GM18858 (cell line): ENCODE results near the gene R3HDML.
"Not testable (repeated sequence)": the region's sequence is repeated elsewhere in the genome, so short reads cannot be mapped to it uniquely, and the experiment has no call there.

Source experiments
- ATAC-seq: cut with Tn5 transposase; IDR thresholded peaks from one replicate; pipeline ENCODE4 v1.9.1; 2021; ENCODE audit not compliant: unreplicated experiment

The R3HDML gene

GRCh38 chr20:44336725-44337380 is at the start of gene R3HDML:
TSS of gene R3HDML (plus strand) at chr20:44337043. CDS start at chr20:44337158, 115 bp downstream.
- ATAC-seq: no peak

GRCh38 chr20:44287272-44288097 is 49.4 kb upstream of the R3HDML start:
- no peak for ATAC-seq

- ATAC-seq: no peak
Measured at GRCh38 chr20:44288252-44288651, 48.6 kb upstream of the R3HDML start.

- ATAC-seq: no peak
Measured at GRCh38 chr20:44291754-44292153, 45.1 kb upstream of the R3HDML start.

- ATAC-seq: no peak
Measured at GRCh38 chr20:44296011-44296410, 40.8 kb upstream of the R3HDML start.

GRCh38 chr20:44297721-44298120 is 39.1 kb upstream of the R3HDML start:
- ATAC-seq: no peak

- not testable (repeated sequence) for ATAC-seq
Measured at GRCh38 chr20:44299011-44299535, 37.8 kb upstream of the R3HDML start.

GRCh38 chr20:44301285-44301684 is 35.6 kb upstream of the R3HDML start:
- ATAC-seq: no peak

- no peak for ATAC-seq
Measured at GRCh38 chr20:44302026-44302669, 34.7 kb upstream of the R3HDML start.

GRCh38 chr20:44302736-44303135 is 34.1 kb upstream of the R3HDML start:
- ATAC-seq: no peak

GRCh38 chr20:44304383-44304782 is 32.5 kb upstream of the R3HDML start:
- no peak for ATAC-seq

GRCh38 chr20:44306927-44307326 is 29.9 kb upstream of the R3HDML start:
- ATAC-seq: no peak

- ATAC-seq: no peak
Measured at GRCh38 chr20:44309763-44310663, 26.8 kb upstream of the R3HDML start.

GRCh38 chr20:44310664-44311639 is 25.9 kb upstream of the R3HDML start, which contains the start of gene FITM2:
TSS of gene FITM2 (minus strand) at chr20:44311202. CDS start at chr20:44311148, 54 bp downstream.
- ATAC-seq: peak; percentile 81

GRCh38 chr20:44314870-44315269 is 22.0 kb upstream of the R3HDML start:
- ATAC-seq: no peak

GRCh38 chr20:44319839-44320422 is 16.9 kb upstream of the R3HDML start:
- no peak for ATAC-seq

- ATAC-seq: no peak
Measured at GRCh38 chr20:44324343-44324742, 12.5 kb upstream of the R3HDML start.

GRCh38 chr20:44326391-44327159 is 10.3 kb upstream of the R3HDML start:
- ATAC-seq: no peak
